PC-3 (cell line): ENCODE data around the gene PANK1.

ENCODE experiments used
- CTCF ChIP-seq: fragments of 300-600 bp; sonication (generic); conservative IDR thresholded peaks from 2 replicates; pipeline ENCODE4 v1.5.1; 2017; ENCODE audit warnings: antibody characterized with exemption, low read depth, mild to moderate bottlenecking, low read length
- EZH2 ChIP-seq: fragments of 300-600 bp; sonication (generic); IDR thresholded peaks from one replicate; pipeline ENCODE4 v1.6.1; 2017; ENCODE audit warnings: antibody characterized with exemption, mild to moderate bottlenecking, low read length; ENCODE audit not compliant: unreplicated experiment

GRCh38 chr10:89668386-89669071 is 23.5 kb upstream of the PANK1 start:
- TF ChIP-seq CTCF (no peak), EZH2 (no peak)
